Fibroblast of the conjunctiva (primary cell): ENCODE results near the gene ZNHIT2.
"Not testable (repeated sequence)": the region's sequence is repeated elsewhere in the genome, so short reads cannot be mapped to it uniquely, and the experiment has no call there.

Experiments
- DNase-seq: peaks from one replicate; pipeline ENCODE4 v3.0.0-alpha.2; 2010; ENCODE audit warnings: low read depth

The ZNHIT2 gene

DNA sequence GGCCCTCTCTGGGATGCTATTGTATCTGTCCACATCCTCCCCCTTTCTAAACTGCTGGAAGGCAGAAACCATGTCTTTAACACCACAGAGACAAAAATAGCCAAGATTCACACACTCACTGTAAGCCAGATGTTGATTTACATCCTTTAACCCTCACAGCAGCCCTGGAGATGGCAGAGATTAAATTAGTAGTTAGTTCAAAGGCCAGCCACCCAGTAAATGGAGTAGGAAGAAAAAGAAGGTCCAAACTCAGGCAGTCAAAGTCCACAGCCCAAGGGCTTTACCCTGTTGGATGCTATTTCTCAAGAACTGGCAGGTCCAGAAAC, 2.1 kb upstream of the ZNHIT2 start:
- no peak for DNase-seq

- not testable (repeated sequence) for DNase-seq
These were observed 1.6 kb upstream of the ZNHIT2 start for GRCh38 chr11:65118891-65119669.

DNA sequence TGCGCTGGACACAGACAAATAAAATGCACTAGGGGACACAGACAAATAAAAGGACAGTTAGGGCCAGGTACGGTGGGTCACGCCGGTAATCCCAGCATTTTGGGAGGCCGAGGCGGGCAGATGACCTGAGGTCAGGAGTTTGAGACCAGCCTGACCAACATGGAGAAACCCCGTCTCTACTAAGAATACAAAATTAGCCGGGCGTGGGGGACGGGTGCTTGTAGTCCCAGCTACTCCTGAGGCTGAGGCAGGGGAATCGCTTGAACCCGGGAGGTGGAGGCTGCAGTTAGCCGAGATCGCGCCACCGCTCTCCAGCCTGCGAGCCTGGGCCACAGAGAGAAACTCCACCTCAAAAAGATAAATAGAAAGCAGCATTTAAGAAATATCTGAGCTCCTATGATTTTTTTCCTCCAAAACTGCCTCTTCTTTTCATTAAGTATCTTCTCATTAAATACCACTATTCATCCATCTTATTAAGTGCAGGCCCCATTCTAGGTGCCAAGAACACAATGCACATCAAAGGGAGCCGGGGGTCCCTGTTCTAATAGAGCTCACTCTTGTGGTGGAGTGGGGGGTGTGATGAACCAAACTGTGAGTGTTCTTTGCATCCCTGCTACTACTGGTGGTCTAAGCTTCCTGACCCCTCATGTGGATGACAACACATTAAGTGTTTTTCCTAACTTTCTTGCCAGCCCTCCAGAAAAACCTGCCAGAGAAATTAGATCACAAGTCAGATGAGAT, 766 bp upstream of the ZNHIT2 start:
- no peak for DNase-seq

DNA sequence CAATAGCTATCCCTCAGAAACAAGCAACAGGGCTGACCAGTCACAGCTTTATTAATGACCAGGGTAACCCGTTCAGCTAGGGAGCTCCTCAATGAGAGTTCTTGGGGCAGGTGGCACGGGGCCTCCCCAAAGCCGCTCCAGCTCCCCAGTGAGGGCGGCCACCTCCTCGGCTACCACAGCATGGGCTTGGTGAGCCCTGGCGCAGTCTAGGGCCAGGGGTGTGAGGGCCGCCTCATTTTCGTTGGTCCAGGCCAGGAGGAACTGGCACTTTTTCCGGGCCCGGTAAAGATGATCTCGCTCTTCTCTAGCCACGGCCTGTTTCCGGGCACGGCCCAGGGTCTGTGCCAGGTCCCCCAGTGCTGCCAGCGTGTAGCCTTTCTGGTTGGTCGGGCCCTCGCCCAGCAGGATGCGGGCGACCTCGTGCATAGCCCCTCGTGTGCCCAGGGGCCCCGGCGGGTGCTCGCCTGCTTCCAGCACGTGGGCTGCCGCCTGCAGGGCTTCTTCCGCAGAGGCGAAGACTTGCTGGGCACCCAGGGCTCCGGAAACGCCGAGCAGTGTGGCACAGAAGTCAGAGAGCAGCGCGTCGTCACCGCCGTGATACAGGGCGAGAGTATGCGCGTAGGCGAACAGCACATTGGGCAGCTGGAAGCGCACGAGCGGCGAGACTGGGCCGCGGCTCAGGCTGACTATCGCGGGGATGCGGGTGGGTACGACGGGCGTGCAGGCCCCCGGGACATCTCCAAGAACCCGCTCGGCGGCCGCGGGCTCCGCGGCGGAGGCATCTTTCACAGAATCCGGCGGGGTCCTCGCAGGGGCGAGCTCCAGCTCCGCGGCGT, 913 bp downstream of the ZNHIT2 start:
- no peak for DNase-seq

GRCh38 chr11:65115361-65116082, 2.0 kb downstream of the ZNHIT2 start:
- no peak for DNase-seq

DNA sequence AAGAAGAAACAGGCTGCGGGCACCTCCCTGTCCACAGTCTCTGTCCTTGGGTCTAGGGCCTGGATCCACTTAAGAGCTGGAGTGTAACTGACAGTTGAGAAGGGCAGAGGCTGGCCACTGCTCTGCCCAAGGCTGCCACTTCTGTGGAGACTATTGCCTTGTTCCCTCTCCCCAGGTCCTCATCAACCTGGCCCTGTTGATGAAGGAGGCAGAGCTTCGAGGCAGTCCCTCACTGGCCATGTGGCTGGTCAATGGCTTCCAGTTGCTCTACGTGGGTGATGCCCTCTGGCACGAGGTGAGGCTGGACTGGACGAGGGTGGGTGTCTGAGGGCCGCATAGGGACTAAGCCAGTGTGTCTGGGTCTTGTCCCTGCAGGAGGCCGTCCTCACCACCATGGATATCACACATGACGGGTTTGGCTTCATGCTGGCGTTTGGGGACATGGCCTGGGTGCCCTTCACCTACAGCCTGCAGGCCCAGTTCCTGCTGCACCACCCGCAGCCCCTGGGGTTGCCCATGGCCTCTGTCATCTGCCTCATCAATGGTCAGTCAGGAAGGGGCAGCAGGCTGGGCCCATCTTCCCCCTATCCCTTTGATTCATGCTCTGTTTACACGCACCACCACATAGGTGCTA, 2.8 kb downstream of the ZNHIT2 start:
- no peak for DNase-seq

GRCh38 chr11:65113839-65114238, 3.7 kb downstream of the ZNHIT2 start:
- no peak for DNase-seq

DNA sequence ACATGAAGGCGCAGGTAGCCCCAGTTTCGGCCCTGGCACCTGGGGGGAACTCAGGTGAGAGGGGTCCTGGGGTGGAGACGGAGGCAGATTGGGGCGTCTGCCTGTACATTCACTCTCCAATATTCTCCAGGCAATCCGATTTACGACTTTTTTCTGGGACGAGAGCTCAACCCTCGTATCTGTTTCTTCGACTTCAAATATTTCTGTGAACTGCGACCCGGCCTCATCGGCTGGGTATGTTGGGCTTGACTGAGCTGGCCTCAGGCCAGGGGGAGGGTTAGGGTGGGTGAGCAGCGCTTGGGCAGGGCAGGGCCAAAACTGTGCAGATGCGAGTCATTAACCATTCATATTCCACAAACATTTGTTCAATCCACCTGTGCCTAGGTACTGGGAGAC, 4.1 kb downstream of the ZNHIT2 start:
- no peak for DNase-seq

GRCh38 chr11:65112546-65113360, 4.7 kb downstream of the ZNHIT2 start:
- DNase-seq, result no peak

DNA sequence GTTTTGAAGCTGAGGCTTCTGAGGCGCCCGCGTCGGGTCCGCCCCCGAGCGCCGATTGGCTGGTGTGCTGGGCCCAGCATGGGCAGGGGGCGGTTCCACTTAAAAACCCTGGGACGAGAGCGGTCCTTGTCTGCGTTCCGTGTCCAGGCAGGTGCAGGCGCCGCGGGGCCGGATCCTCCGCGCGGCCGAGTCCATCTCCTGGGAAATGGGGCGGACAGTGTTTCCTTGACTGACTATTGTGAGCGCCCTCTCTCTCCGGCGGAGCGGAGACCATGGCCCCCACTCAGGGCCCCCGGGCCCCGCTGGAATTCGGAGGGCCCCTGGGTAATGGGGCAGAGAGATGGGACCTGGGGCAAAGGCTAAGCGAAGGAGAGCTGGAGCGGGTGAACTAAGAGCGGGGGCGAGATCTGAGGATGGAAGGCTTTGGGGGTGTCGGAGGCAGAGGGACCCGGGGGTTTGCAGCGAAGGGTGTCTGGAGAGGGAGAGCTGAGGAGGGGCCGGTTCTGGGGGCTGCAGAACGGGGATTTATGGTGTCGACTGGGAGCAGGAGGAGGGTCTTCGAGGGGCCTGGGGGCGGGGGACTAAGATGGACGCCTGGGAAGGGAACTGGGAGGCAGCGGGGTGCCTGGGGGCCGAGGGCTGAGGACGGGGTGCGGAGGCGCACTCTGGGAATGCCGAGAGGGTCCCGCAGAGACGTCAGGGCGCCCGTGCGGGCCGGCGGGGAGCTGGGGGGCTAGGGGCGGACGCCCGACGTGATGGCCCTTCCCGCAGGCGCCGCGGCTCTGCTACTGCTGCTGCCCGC, 5.6 kb downstream of the ZNHIT2 start, which contains the start of gene TM7SF2:
Gene TM7SF2, plus strand, starts transcription at position 129 of the 802 bp plus-strand sequence. Its CDS starts 144 bp downstream, at position 273.
- peak; percentile 83 for DNase-seq

GRCh38 chr11:65111159-65111743, 6.2 kb downstream of the ZNHIT2 start:
- no peak for DNase-seq

DNA sequence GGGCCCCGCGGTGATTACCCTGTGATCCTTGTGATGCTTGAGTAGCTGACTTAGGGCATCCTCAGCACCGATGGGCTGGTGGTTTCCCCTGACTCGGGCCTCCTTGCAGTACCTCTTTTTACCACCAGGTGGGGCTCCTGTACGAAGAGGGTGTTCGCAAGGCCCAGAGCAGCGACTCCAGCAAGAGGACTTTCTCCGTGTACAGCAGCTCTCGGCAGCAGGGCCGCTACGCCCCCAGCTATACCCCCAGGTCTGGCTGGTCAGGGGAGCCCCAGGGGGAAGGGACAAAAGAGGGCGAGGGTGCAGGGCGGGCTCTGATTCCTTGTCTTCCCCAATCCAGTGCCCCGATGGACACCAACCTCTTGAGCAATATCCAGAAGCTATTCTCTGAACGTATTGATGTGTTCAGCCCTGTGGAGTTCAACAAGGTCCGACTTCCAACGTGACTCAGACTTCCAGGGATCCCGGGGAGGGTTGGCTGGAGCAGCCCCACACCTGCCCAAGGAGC, 7.1 kb downstream of the ZNHIT2 start:
- DNase-seq, result peak; percentile 56

DNA sequence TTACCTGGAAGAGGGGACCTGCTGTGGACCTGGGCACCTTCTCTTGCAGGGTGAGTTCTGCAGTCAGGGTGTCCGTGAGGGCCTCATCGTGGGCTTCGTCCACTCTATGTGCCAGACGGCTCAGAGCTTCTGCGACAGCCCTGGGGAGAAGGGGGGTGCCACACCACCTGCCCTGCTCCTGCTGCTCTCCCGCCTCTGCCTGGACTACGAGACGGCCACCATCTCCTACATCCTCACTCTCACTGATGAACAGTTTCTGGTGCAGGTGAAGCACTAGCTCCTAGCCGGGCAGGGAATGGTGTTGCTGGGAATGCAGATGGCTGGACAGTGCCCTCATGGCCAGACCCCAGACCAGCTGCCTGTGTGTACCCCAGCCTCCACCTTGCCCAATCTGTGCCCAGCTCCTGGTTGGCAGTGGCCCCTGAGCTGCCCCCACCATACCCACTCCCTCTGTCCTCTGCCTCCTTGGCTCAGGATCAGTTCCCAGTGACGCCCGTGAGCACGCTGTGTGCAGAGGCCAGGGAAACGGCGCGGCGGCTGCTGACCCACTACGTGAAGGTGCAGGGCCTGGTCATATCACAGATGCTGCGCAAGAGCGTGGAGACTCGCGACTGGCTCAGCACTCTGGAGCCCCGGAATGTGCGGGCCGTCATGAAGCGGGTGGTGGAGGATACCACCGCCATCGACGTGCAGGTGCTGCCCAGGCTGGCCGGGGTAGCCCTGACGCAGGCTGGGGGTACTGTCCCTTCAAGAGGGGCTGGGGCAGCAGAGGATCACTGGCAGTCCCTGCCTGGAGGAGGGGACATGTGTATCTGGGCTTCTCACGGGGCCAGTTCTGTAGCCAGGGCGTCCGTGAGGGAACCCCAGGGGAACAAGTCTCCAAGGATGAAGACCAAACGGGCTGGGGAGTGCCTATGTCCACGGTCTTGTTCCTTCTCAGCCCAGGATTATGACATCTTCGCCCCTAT, 8.0 kb downstream of the ZNHIT2 start:
- no peak for DNase-seq

DNA sequence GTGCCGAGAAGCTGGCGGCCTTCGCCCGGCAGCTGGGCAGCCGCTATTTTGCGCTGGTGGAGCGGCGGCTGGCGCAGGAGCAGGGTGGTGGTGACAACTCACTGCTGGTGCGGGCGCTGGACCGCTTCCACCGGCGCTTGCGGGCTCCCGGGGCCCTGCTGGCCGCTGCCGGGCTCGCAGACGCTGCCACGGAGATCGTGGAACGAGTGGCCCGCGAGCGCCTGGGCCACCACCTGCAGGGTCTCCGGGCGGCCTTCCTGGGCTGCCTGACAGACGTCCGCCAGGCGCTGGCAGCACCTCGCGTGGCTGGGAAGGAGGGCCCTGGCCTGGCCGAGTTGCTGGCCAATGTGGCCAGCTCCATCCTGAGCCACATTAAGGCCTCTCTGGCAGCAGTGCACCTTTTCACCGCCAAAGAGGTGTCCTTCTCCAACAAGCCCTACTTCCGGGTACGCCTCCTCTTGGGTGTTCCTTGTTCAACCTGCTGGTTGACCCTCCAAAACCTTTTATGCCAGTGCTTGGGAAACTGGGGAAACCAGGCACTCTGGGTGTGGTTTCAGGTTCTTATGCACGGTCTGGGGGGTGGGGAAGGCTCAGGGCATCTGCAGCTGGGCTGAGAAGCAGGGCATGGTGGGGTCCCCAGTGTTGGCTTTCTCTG, 8.9 kb downstream of the ZNHIT2 start:
- DNase-seq, result no peak

- no peak for DNase-seq
These were observed 9.6 kb downstream of the ZNHIT2 start for GRCh38 chr11:65107751-65108468.

- DNase-seq, result no peak
These were observed 10.4 kb downstream of the ZNHIT2 start for GRCh38 chr11:65107078-65107477.

GRCh38 chr11:65104628-65105027, 12.9 kb downstream of the ZNHIT2 start:
- DNase-seq, result no peak
